Stimulated activated CD4-positive, alpha-beta T cell treated with anti-CD3 and anti-CD28 coated beads, Interleukin-1b, Interleukin-23, amount 100 ng/mL, for 4 hours (primary cell): ENCODE results near the gene CTNNA3.
"Not testable (repeated sequence)": the region's sequence is repeated elsewhere in the genome, so short reads cannot be mapped to it uniquely, and the experiment has no call there.

Experiments used
- DNase-seq, 2 donors: peaks; one replicate each; pipeline ENCODE4 v3.0.0-alpha.2; 2020; ENCODE audit warnings: low read depth in 2 of 2

Gene CTNNA3

DNA sequence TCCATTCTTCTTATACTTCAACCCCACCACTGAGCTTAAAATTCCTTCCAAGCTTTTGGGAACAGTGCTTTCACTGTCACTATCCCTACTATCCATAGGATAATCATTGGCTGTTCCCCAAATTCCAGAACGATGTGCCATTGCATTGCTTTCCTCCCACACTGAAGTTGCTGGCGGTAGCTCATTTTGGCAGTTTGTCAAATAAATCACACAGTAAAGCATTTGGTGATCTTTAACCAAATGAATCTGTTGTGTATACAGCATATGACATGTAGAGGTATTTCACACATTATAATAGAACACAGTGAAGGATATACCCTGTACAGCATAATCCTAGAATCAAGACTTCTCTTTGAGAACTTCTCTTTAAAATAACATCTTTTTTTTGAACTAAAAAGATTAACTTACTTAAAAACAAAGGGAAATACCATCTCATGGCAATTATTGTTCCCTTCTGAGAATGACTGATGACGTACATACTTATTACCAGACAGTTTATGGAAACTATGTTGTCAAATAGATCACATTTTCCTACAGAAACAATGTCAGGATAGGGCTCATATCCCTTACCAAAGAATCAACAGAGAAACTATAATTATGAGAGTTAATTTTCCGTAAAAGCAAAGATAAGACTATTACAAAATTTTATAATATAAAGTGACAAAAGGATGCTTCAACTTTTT, 93.6 kb downstream of the CTNNA3 start:
- DNase-seq = no peak

DNA sequence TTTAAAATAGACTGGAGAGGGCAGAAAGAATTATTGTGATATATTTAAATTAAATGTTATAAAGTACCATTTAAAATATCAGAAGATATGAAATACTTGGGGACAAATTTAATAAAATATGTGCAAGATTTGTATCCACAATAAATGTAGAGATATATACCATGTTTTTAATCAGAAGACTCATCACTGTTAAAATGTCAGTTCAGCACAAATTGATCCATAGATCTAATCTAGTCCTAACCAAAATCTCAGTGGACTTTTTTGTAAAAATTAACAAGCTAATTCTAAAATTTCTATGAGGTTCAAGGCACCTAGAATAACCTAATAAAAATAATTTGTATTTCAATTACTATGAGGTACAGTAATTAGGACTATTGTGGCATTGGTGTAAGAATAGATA, 96.4 kb downstream of the CTNNA3 start:
- DNase-seq = no peak

DNA sequence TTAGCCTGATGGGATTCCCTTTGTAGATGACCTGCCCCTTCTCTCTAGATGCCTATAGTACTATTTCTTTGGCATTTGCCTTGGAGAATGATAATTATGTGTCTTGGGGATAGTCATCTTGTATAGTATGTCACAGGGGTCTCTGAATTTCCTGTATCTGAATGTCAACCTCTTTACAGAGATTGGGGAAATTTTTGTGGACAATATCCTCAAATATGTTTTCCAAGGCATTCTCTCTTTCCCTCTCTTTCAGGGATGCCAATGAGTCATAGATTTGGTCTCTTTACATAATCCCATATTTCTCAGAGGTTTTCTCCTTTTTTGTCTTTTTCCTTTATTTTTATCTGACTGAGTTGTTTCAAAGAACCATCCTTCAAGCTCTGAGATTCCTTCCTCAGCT, 99.4 kb downstream of the CTNNA3 start:
- no peak for DNase-seq

DNA sequence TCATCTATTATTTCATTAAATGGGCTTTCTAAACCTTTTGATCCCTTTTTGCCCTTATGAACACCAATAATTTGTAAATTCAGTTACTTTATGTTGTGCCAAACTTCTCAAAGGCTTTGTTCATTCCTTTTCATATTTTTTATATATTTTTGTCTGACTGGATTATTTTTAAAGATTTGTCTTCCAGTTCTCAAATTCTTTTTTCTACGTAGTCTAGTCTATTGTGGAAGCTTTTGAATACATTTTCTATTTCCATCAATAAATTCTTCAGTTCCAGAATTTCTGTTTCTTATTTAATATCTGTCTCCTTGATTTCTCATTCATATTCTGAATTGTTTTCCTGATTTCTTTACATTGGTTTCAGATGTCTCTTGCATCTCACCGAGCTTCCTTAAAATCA, 108.2 kb downstream of the CTNNA3 start:
- no peak for DNase-seq

DNA sequence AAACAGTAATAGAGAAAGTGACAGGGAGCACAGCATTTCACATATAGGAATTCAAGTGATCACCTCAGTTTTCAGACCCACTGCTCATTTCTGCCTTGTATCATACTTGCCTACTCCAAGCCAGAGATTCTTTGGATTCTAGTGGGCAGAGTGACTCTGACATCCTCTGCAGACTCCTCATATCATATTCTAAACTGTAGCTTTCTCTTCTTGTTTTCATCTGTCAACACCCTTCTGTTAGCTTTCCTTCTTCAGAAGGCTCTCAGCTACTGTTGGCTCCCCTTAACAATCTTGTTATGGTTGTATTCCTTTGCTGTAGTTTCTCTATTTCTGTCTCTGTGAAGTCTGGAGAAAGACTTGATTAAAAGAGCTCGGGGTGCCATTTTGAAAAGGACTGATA, 120.5 kb downstream of the CTNNA3 start:
- no peak for DNase-seq

DNA sequence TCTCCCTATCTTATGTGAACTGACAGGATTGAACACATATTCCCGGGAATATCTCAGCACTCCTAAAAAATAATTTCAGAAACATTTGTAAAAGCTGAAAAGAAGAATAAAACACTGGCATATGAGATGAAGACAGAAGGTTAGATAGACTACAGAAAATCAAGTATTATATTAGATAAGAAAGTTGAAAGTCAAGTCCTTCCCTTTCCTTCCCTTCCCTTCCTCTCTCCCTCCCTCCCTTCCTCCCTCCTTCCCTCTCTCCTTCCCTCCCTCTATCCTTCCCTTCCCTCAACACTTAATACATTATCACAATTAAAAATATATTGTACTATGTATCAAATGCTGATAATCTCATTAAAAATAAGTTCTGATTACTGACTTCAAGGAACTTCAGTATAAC, 122.5 kb downstream of the CTNNA3 start:
- no peak for DNase-seq

DNA sequence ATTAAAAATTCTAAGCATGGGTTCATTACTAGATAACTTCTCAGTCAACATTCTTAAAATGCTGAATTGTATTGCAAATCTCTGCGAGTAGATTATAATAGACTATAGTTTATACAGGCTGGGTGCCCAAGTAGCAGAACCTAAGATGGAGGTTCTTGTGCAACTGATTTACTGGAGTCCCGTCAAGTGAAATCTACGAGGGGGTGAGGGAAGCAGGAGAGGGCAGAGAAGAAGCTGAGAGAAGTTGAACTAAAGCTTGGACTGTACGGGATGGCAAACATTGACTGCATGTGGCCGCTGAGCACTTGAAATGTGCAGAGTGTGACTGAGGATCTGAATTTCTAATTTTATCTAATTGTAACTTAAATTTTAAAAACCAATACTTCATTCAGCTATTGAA, 124.5 kb downstream of the CTNNA3 start:
- DNase-seq = no peak

DNA sequence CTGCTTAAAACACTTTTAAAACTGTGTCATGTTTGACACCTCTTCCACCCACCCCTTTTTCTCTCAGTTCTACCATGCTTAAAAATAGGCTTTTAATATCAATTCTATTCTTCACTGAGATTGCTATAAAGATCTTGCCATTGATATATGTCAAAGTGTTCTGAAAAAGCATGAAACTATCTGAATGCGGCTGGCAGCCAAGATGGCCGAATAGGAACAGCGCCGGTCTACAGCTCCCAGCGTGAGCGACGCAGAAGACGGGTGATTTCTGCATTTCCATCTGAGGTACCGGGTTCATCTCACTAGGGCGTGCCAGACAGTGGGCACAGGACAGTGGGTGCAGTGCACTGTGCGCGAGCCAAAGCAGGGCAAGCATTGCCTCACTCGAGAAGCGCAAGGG, 137.7 kb downstream of the CTNNA3 start:
- not testable (repeated sequence) for DNase-seq

DNA sequence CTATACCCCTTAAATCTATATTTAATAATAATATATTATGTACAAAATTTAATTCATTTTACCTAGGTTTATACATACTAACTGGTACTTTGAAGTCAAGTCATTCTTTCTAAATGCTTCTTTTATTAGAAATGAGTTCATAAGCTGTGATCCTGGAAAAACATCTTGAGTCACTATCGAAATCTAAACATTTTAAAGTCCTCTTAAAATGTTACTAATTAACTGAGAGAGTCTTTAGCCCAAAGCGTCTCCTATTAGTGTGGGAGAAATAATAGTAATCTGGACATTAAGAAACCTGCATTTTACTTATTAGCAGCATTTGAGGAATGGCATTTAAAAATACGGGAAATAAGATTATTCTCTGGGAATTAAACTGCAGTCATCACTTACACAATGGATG, 142.7 kb downstream of the CTNNA3 start:
- no peak for DNase-seq

DNA sequence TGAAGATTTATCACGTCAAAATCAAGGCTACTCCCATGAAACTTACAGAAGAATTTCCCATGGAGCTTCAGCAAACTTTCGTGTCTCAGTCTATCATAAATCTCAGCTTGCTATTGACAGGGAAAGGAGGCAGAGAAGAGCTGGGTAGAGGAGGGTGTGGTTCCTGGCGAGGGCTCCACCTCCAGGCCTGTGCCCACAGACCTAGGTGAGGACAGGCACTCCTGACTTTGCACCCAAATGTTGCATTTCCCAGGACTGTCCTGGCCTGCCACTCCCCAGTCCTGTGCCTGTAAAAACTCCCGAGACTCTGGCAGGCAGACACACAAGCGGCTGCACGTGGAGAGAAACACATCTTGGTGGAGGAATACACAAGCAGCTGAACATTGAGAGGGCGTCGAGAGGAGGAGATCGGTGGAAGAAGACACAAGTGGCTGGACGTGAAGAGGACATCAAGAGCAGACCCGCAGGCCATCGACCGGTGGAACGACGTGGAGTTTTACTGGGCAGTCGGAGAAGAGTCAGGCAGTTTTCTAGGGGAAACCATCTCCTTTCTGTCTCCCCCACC, 145.1 kb downstream of the CTNNA3 start:
- no peak for DNase-seq

DNA sequence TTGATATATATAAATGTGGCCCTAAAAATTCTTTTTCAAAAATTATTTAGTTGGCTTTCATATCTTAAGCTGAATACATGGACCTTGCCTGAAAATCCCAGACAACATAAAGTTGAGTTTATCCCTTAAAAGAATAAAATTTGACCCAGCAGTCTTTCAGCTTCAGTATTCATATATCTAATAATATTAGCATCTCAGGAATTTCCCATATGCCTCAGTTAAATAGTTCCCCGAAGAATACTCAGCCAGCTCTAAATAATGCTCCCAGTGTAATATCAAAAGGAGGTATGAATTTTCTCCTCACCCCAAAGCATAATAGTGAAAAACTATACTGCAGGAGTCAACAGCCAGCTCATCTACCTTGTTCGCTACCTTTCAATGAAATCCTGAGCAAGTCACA, 145.9 kb downstream of the CTNNA3 start:
- no peak for DNase-seq

DNA sequence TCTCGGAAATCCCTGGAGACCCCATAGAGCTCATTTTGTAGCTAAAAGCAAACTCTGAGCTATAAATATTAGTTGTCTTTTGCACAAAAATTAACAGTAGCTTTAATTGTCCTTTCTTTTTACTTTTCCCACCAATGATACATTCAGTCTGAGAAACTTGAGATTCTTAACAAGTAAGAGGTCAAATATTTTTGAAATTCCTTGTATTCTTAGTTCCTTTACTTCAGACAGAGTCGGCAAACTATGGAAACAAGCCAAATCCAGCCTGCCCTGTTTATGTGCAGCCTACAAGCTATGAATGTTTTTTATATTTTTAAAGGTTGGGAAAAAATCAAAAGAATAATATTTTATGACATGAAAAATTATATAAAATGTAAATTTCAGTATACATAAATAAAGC, 146.6 kb downstream of the CTNNA3 start:
- no peak for DNase-seq

DNA sequence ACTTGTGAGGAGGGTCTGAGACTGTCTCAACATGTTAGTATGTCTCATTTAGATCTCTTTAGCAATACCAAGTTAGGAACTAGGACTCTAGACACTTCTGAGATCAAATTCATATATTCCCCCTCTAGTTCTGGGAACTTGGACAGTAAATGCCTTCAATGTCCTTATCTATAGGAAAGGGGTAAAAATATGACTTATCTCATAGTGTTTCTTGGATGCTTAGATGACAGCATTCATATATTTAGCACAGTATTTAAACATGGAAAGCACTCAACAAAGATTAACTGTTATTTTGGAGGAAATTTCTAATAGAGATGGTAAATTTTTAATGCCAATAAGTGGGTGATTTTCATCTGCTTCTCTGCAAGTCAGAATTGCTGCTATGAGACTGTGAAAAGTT, 154.6 kb downstream of the CTNNA3 start:
- DNase-seq = no peak

DNA sequence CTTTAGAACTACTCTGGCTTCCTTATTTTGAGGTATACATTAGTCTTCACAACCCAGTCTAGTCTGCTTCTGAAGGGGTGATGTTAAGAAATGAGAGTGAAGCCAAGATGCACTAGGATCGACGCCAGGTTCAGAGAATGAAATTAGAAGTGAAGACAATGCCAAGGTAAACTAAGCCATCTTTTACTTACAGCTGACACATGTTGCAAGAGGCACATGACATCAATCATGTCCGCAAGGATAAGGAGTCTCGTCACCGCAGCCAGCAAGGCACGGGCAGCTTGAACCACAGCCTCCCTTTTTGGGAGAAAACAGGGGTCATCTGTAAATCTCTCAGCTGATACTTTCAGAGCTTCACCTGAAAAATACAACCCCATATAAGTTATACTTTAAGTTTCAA, 156.7 kb downstream of the CTNNA3 start:
- no peak for DNase-seq

DNA sequence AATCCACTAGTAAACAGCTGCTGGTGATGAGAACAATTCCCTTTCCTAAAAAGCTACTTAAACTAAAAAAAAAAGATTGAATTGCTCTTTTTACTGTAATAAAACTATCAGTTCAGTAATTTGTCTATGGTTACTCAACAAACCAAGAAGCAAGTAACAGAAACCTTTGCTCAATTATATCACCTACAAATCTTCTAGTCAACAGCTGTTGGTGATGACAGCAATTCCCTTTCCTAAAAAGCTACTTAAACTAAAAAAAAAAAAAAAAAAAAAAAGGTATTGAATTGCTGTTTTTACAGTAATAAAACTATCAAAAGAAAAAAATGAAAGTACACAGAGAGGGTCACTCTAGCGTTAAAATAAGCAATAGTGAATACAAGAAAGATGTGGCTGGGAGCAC, 158.1 kb downstream of the CTNNA3 start:
- DNase-seq = no peak

DNA sequence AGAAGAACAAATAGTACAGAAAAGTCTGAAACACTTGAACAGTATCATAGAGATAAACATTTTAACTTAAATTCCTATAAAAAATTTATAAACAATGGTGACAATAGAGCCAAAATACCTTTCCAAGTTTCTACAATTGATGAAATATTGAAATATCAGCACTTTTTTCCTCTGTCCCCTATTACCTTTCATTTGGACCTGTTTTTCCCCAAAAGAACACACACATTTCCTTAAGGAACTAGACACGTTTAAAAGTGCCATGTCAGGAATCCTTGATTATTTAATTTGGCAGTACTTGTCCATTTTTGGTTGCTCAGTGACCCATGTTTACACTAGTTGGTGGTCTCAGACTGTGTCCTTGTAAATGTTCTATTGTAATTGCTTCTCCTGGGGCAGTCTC, 162.6 kb downstream of the CTNNA3 start:
- no peak for DNase-seq

DNA sequence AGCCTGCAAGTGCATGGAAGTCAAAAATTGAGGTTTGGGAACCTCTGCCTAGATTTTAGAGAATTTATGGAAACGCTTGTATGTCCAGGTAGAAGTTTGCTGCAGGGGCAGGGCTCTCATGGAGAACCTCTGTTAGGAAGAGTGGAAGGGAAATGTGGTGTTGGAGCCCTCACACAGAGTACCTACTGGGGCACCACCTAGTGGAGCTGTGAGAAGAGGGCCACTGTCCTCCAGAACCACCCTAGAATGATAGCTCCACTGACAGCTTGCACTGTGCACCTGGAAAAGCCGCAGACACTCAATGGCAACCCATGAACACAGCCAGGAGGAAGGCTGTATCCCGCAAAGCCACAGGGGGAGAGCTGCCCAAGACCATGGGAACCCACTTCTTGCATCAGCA, 165.0 kb downstream of the CTNNA3 start:
- not testable (repeated sequence) for DNase-seq

DNA sequence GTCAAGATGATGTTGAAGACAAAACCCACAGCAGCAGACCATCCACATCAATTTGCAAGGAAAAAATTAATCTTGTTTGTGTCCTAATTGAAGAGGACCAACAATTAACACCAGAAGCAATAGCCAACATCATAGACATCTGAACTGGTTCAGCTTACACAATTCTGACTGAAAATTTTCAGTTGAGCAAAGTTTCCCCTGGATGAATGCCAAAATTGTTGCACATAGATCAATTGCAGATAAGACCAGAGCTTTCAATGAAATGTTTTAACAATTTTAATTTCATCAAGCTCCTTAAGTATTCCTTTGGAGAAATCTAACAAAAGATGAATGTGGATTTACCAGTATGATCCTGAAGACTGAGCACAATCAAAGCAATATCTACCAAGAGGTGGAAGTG, 168.6 kb downstream of the CTNNA3 start:
- DNase-seq = no peak

DNA sequence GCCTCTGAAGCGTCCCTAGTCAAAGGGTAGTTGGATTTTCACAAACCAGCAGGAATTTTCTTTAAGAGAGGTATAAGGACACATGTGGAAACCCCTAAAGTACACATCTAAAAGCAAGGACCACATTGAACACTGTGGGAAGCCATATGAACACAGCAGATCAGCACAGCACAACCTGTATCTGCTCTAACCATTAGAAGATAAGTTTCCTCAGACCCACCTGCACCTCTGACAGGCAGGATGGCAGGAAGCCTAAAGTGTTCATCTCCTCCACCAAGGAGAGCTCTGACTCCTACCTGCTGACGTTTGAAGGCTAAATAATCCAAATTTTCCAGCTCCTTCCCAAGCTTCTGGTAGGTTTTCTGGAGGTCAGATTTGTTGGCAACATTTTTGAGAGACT, 174.4 kb downstream of the CTNNA3 start:
- DNase-seq = no peak

DNA sequence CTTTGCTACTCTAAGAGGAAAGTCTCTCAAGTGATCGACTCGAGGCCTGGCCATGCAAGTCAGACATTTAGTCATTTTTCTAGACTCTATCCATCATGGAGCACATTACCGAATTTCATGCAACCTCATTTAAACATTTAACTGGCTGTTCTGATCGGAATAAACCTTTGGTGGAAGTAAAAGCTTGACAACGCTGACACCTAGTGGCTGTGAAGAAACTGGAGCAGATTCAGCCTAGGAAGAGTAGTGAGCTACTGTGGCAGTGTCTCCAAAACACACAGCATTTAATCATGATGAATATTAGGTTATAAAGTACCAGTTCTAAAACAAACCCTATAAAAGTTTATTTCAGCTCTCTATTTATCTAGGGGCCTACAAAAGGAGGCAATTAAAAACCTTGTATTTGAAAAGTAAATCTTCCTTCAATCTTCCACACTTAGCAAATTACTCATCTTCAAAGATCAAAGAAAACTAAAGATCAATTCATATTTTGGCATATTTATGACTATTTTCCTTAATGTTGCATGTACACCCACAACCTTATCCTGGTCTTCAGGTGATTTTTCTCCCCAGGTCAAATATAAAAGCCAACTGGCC, 175.0 kb downstream of the CTNNA3 start:
- DNase-seq = peak in 1 of 2 donors; percentile 4

DNA sequence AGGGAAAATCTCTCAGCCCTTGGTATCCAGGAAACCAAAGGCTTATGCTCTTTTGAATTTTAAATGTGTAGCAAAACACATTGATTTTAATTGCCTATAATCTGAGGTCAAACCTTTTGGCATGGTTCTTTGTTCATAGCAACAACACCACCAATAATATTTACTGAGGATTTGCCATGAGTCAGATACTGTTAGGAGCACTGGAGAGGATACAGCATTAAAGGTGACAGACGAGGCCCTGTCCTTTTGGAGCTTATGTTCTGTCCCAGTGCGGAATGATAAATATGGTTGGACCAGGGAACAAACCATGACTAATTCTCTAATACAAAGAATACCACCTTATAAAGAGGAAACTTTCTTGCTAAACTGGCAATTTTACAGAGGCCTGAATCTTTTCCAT, 176.6 kb downstream of the CTNNA3 start:
- DNase-seq = no peak

DNA sequence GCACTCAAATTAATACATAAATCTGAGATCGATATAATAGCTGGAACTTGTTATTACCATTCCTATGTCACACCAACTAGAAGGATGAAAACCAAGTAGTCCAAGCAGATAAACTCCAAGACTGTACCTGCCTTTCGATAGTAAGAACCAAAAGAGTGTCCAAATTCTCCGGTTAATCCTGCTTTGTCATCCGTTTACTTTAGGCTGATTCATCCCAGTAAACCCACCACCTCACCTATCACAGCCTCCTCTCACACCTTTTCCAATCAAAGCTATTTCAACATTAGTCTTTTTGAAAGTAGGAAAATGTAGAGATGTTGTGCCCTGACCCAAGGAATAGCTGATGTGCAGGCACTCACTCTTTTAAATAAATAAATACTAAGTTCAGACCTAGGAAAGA, 177.2 kb downstream of the CTNNA3 start:
- no peak for DNase-seq

DNA sequence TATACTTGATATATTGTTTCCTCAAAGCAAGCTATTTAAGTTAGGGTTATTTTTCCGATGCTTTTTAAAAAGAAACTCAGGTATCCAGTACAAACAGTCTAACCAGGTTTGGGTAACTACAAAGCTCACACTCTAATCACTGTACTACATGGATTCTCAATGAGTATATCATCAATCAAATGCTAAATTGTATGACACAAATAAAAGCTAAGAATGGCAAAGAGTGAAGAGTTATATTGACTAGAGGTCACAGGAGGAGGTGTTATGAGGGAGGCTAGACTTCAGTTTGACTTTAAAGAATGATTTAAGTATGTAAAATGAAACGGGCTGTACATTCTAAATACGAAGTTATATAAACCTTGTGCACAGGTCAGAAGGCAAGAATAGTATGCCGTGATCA, 178.0 kb downstream of the CTNNA3 start:
- DNase-seq = no peak

DNA sequence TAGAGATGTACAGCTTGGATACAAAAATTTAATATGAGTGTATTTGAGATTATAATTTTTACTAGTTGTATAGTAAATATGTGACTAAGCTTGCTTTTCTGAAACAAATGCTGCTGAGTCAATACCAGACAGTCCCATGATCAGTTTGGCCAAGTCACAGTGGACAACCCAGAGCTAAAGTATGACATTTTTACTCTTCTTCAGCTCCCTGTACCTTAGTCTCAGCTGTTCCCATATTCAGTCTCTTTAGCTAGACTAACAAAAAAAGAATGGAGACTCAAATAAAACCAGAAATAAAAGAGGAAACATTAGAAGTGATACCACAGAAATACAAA, 189.3 kb downstream of the CTNNA3 start:
- no peak for DNase-seq
